ENCODE data around the gene UGT1A1.

UGT1A1 gene

DNA sequence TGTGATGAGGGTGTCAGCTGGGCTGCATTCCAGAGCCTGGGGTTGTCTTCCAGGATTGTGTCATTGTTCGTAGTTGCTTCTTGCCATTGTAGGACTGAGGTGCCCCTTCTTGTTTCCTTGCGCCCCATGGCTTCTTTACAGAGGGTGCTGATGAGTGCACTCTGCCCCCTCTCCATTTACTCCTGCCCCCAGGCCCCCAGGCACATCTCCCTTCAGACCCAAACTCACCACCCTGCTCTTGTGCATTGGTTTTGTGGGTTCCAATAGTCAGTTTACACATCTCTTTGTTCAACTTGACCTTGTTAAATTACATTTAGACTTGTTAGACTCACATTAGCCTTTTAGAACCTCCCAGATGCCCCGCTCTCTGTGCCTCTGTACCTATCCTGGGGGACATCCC lies 61.1 kb downstream of the UGT1A1 start:
- TF ChIP-seq EZH2 (IDR thresholded peaks at IDR 0.05; ENCODE audit: borderline replicate concordance, low read length) = no peak
- TF ChIP-seq, protein P1, sequence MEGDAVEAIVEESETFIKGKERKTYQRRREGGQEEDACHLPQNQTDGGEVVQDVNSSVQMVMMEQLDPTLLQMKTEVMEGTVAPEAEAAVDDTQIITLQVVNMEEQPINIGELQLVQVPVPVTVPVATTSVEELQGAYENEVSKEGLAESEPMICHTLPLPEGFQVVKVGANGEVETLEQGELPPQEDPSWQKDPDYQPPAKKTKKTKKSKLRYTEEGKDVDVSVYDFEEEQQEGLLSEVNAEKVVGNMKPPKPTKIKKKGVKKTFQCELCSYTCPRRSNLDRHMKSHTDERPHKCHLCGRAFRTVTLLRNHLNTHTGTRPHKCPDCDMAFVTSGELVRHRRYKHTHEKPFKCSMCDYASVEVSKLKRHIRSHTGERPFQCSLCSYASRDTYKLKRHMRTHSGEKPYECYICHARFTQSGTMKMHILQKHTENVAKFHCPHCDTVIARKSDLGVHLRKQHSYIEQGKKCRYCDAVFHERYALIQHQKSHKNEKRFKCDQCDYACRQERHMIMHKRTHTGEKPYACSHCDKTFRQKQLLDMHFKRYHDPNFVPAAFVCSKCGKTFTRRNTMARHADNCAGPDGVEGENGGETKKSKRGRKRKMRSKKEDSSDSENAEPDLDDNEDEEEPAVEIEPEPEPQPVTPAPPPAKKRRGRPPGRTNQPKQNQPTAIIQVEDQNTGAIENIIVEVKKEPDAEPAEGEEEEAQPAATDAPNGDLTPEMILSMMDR (IDR thresholded peaks at IDR 0.05; ENCODE audit: low read length) = no peak
- Histone ChIP-seq H3K9me2 (ENCODE audit: low read depth, low read length) (no peaks in the 10 kb centered on the region), H3K9me3 (ENCODE audit: low read length) (no peaks in the 10 kb centered on the region), H2AFZ (ENCODE audit: low read length) (no peak overlapping the region), H3F3A (ENCODE audit: insufficient read depth, low read length) (no peaks in the 10 kb centered on the region), H3K4me2 (ENCODE audit: low read length) (no peak overlapping the region), H4K20me1 (ENCODE audit: insufficient read depth, low read length) (no peaks in the 10 kb centered on the region), H3K4me1 (ENCODE audit: insufficient read depth, low read length, severe bottlenecking) (no peaks in the 10 kb centered on the region), H3K79me2 (ENCODE audit: insufficient read depth, low read length) (no peaks in the 10 kb centered on the region), H3K27me3 (ENCODE audit: insufficient read depth, low read length) (peaks cover 9% of the 10 kb centered on the region; the same call in 1 of the 2 replicates), H3K4me3 (ENCODE audit: low read depth, low read length, poor library complexity, severe bottlenecking) (no peak overlapping the region), H3K36me3 (ENCODE audit: insufficient read depth, low read length) (no peaks in the 10 kb centered on the region), H3K27ac (ENCODE audit: low read depth, low read length, poor library complexity, severe bottlenecking) (no peak overlapping the region), H3K9ac (ENCODE audit: low read length) (no peak overlapping the region)

DNA sequence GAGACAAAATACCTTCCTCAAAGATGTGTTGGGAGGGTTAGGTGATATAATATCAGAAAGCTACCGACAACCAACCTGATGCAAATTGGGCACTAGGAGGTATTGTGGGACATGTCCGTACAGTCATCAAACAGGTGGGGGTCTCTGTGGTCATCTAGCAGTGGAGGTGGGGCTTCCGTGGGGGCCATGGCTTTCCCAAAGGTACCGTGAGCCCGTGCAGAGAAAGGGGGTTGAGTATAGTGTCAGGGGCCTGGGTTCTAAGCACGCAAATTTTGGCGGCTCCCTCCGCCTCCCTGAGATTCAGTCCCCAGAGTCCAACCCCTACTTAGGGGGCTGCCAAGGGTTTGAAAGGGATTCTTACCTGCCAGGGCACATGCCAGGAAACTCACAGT lies 61.6 kb downstream of the UGT1A1 start:
- TF ChIP-seq, protein P1 (IDR thresholded peaks at IDR 0.05; ENCODE audit: low read length) = no peak
- no peak for TF ChIP-seq EZH2 (IDR thresholded peaks at IDR 0.05; ENCODE audit: borderline replicate concordance, low read length)
- Histone ChIP-seq H3F3A (ENCODE audit: insufficient read depth, low read length) (no peaks in the 10 kb centered on the region), H3K36me3 (ENCODE audit: insufficient read depth, low read length) (no peaks in the 10 kb centered on the region), H3K4me1 (ENCODE audit: insufficient read depth, low read length, severe bottlenecking) (no peaks in the 10 kb centered on the region), H3K9ac (ENCODE audit: low read length) (no peak overlapping the region), H3K79me2 (ENCODE audit: insufficient read depth, low read length) (no peaks in the 10 kb centered on the region), H3K4me2 (ENCODE audit: low read length) (no peak overlapping the region), H3K27ac (ENCODE audit: low read depth, low read length, poor library complexity, severe bottlenecking) (no peak overlapping the region), H2AFZ (ENCODE audit: low read length) (no peak overlapping the region), H3K4me3 (ENCODE audit: low read depth, low read length, poor library complexity, severe bottlenecking) (no peak overlapping the region), H3K9me3 (ENCODE audit: low read length) (no peaks in the 10 kb centered on the region), H3K27me3 (ENCODE audit: insufficient read depth, low read length) (peaks cover 9% of the 10 kb centered on the region; the same call in 1 of the 2 replicates), H4K20me1 (ENCODE audit: insufficient read depth, low read length) (no peaks in the 10 kb centered on the region), H3K9me2 (ENCODE audit: low read depth, low read length) (no peaks in the 10 kb centered on the region)

DNA sequence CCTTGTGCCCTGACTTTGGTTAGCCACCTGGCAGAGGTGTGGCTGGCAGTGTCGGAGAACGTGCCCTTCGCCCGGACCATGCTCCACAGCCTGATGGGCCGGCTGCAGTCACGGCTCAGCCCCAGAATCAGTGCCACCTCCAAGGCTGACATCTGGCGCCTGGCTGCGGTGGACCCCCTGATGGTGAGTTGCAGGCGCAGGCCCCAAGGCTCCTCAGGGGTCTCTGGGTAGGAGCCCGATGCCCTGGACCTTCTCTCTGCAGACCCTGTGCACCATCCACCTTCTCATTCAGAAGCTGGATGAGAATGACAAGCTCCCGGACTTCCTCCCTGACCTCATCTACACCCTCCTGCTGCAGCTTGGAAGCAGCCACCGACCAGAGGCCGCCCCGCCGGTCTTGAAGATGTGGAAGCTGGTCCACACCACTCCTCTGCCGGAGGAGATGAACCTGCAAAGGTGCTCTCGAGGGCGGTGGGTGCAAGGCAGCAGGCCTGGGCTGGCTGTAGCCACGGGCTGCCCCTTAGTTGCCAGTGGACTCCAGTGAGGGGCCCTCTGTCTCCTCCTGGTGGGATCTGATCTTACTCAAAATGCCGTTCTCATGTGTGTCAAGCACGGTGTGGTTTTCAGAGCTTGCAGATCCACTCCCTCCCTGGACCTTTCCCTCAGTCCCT lies 62.2 kb downstream of the UGT1A1 start:
- peaks cover 9% of the 10 kb centered on the region; the same call in 1 of the 2 replicates for H3K27me3 ChIP-seq (ENCODE audit: insufficient read depth, low read length)
- no peaks in the 10 kb centered on the region for H4K20me1 ChIP-seq (ENCODE audit: insufficient read depth, low read length)
- no peak overlapping the region for H3K4me3 ChIP-seq (ENCODE audit: low read depth, low read length, poor library complexity, severe bottlenecking)
- no peak overlapping the region for H2AFZ ChIP-seq (ENCODE audit: low read length)
- TF ChIP-seq, protein P1 (IDR thresholded peaks at IDR 0.05; ENCODE audit: low read length) = no peak
- no peak for TF ChIP-seq EZH2 (IDR thresholded peaks at IDR 0.05; ENCODE audit: borderline replicate concordance, low read length)
- H3K9me3 ChIP-seq (ENCODE audit: low read length) = no peaks in the 10 kb centered on the region
- no peak overlapping the region for H3K27ac ChIP-seq (ENCODE audit: low read depth, low read length, poor library complexity, severe bottlenecking)
- no peak overlapping the region for H3K4me2 ChIP-seq (ENCODE audit: low read length)
- H3F3A ChIP-seq (ENCODE audit: insufficient read depth, low read length) = no peaks in the 10 kb centered on the region
- H3K9ac ChIP-seq (ENCODE audit: low read length) = no peak overlapping the region
- no peaks in the 10 kb centered on the region for H3K36me3 ChIP-seq (ENCODE audit: insufficient read depth, low read length)
- H3K79me2 ChIP-seq (ENCODE audit: insufficient read depth, low read length) = no peaks in the 10 kb centered on the region
- H3K4me1 ChIP-seq (ENCODE audit: insufficient read depth, low read length, severe bottlenecking) = no peaks in the 10 kb centered on the region
- H3K9me2 ChIP-seq (ENCODE audit: low read depth, low read length) = no peaks in the 10 kb centered on the region
